GM12891 (cell line): Measurements from ENCODE around the gene C2orf80.

Source experiments
- PAX5 ChIP-seq: IDR thresholded peaks from 2 replicates; pipeline ENCODE4 v1.6.1; 2011; ENCODE audit warnings: low read length, moderate library complexity, mild to moderate bottlenecking; ENCODE audit not compliant: insufficient read depth, severe bottlenecking
- POLR2A ChIP-seq: IDR thresholded peaks from 2 replicates; pipeline ENCODE4 v1.6.1; 2011; ENCODE audit warnings: low read depth, low read length, control low read depth
- POLR2AphosphoS5 ChIP-seq: IDR thresholded peaks from 2 replicates; pipeline ENCODE4 v1.6.1; 2011; ENCODE audit warnings: low read depth, low read length, control low read depth

- TF ChIP-seq POLR2A (no peak), POLR2AphosphoS5 (no peak), PAX5 (no peak)
Observed at GRCh38 chr2:208122248-208122647, 67.6 kb downstream of the C2orf80 start.
